ENCODE results near the gene PREX1. TPM values are rescaled to one million over a fixed set of nuclear protein-coding genes. Genes with fewer than 3 reads are reported as not detected.

The PREX1 gene
- total and polyA plus RNA-seq, 2 donors (not counting 1 experiment from before 2014, with no cell fraction given), result 1.0 to 3.1 TPM

- H3K27me3 ChIP-seq (ENCODE audit: control insufficient read depth, insufficient read depth, low read length), result no peaks in the 10 kb centered on the region
- no peaks in the 10 kb centered on the region for H4K20me1 ChIP-seq (ENCODE audit: control insufficient read depth, extremely low read depth, insufficient read depth, low read length)
- no peaks in the 10 kb centered on the region for H3K36me3 ChIP-seq (ENCODE audit: control insufficient read depth, insufficient read depth, low read length)
- H3K4me3 ChIP-seq (replicated peaks in 1 of 4; ENCODE audit: control extremely low read depth in 1 of 4, insufficient read depth in 1 of 4, low read depth in 3 of 4, low read length in 4 of 4), result no peak overlapping the region
- H3K9ac ChIP-seq (ENCODE audit: insufficient read depth, low read length), result no peak overlapping the region
- H2AFZ ChIP-seq (ENCODE audit: low read length), result no peak overlapping the region
- H3K4me2 ChIP-seq (ENCODE audit: extremely low read depth, insufficient read depth, low read length), result no peak overlapping the region
- no peaks in the 10 kb centered on the region for H3K4me1 ChIP-seq (ENCODE audit: control insufficient read depth, extremely low read depth, insufficient read depth, low read length)
- no peak overlapping the region for H3K27ac ChIP-seq (ENCODE audit: insufficient read depth, low read length)
- H3K9me3 ChIP-seq (ENCODE audit: control insufficient read depth, insufficient read depth, low read depth, low read length), result no peaks in the 10 kb centered on the region
- no peak for TF ChIP-seq CTCF (conservative IDR thresholded peaks at IDR 0.05 in 1 of 2, IDR thresholded peaks at IDR 0.05 in 1 of 2; ENCODE audit: low read depth in 1 of 2, low read length in 2 of 2)
- no peak for TF ChIP-seq EZH2 (IDR thresholded peaks at IDR 0.05; ENCODE audit: low read length, missing control alignments)
- peak in 1 of 2 donors; percentile 59 for DNase-seq (ENCODE audit: low read depth in 2 of 2)
- H3K79me2 ChIP-seq (ENCODE audit: control insufficient read depth, insufficient read depth, low read length), result no peaks in the 10 kb centered on the region
These were observed 121.6 kb downstream of the PREX1 start for GRCh38 chr20:48706116-48706656.

DNA sequence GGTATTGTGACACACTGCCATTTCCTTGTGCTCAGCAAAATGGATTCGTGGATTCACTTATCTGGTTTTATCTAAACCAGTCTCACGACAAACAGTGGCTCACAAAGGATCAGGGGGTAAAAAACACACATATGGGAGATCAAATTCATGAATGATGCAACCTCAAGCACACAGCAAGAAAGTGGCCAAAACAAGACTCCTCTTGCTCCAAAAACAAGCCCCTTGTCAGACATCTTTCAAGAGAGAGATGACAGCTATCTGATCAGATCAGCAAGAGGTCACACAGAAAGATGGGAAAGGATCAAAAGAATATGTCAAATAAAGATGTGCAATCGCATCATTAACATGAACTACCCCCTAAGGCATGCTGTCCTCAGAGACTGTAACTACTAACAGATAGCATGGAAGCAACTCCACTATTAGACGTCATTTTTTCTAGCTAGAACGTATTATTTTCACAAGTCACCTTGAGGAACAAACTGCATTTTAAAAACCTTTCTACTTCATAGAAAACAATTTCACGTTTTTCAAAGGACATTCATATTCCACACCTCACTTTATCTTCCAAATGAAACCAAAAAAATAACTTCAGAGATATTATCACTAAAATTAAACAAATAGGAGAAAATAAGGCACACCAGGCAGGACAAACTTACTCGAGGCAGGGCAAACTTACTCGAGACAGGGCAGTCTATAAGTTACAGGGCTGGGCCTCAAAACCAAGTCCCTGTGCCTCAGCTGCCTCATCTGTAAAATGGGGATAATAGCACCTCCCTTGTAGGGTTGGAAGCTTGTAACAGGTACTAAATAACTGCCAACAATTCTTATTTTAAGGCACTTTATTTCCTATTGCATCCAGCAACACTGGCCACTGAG is 122.3 kb downstream of the PREX1 start:
- Histone ChIP-seq H3K36me3 (ENCODE audit: control insufficient read depth, insufficient read depth, low read length) (no peaks in the 10 kb centered on the region), H3K4me1 (ENCODE audit: control insufficient read depth, extremely low read depth, insufficient read depth, low read length) (no peaks in the 10 kb centered on the region), H3K4me3 (replicated peaks in 1 of 4; ENCODE audit: control extremely low read depth in 1 of 4, insufficient read depth in 1 of 4, low read depth in 3 of 4, low read length in 4 of 4) (no peak overlapping the region), H3K9ac (ENCODE audit: insufficient read depth, low read length) (no peak overlapping the region), H2AFZ (ENCODE audit: low read length) (no peak overlapping the region), H3K79me2 (ENCODE audit: control insufficient read depth, insufficient read depth, low read length) (no peaks in the 10 kb centered on the region), H4K20me1 (ENCODE audit: control insufficient read depth, extremely low read depth, insufficient read depth, low read length) (no peaks in the 10 kb centered on the region), H3K4me2 (ENCODE audit: extremely low read depth, insufficient read depth, low read length) (no peak overlapping the region), H3K27ac (ENCODE audit: insufficient read depth, low read length) (no peak overlapping the region), H3K27me3 (ENCODE audit: control insufficient read depth, insufficient read depth, low read length) (no peaks in the 10 kb centered on the region), H3K9me3 (ENCODE audit: control insufficient read depth, insufficient read depth, low read depth, low read length) (no peaks in the 10 kb centered on the region)
- no peak for TF ChIP-seq CTCF (conservative IDR thresholded peaks at IDR 0.05 in 1 of 2, IDR thresholded peaks at IDR 0.05 in 1 of 2; ENCODE audit: low read depth in 1 of 2, low read length in 2 of 2)
- no peak for TF ChIP-seq EZH2 (IDR thresholded peaks at IDR 0.05; ENCODE audit: low read length, missing control alignments)
- DNase-seq (ENCODE audit: low read depth in 2 of 2), result peak in 1 of 2 donors; percentile 58

- no peaks in the 10 kb centered on the region for H3K4me1 ChIP-seq (ENCODE audit: control insufficient read depth, extremely low read depth, insufficient read depth, low read length)
- H3K27ac ChIP-seq (ENCODE audit: insufficient read depth, low read length), result no peak overlapping the region
- no peaks in the 10 kb centered on the region for H3K27me3 ChIP-seq (ENCODE audit: control insufficient read depth, insufficient read depth, low read length)
- H3K9me3 ChIP-seq (ENCODE audit: control insufficient read depth, insufficient read depth, low read depth, low read length), result no peaks in the 10 kb centered on the region
- no peak overlapping the region for H2AFZ ChIP-seq (ENCODE audit: low read length)
- peak overlapping the region; percentile 42 for H3K4me2 ChIP-seq (ENCODE audit: extremely low read depth, insufficient read depth, low read length)
- H3K9ac ChIP-seq (ENCODE audit: insufficient read depth, low read length), result no peak overlapping the region
- H4K20me1 ChIP-seq (ENCODE audit: control insufficient read depth, extremely low read depth, insufficient read depth, low read length), result no peaks in the 10 kb centered on the region
- TF ChIP-seq CTCF (conservative IDR thresholded peaks at IDR 0.05 in 1 of 2, IDR thresholded peaks at IDR 0.05 in 1 of 2; ENCODE audit: low read depth in 1 of 2, low read length in 2 of 2) (no peak), EZH2 (IDR thresholded peaks at IDR 0.05; ENCODE audit: low read length, missing control alignments) (no peak)
- H3K79me2 ChIP-seq (ENCODE audit: control insufficient read depth, insufficient read depth, low read length), result no peaks in the 10 kb centered on the region
- no peak for DNase-seq (ENCODE audit: low read depth in 2 of 2)
- no peak overlapping the region for H3K4me3 ChIP-seq (replicated peaks in 1 of 4; ENCODE audit: control extremely low read depth in 1 of 4, insufficient read depth in 1 of 4, low read depth in 3 of 4, low read length in 4 of 4)
- no peaks in the 10 kb centered on the region for H3K36me3 ChIP-seq (ENCODE audit: control insufficient read depth, insufficient read depth, low read length)
These were observed 123.0 kb downstream of the PREX1 start for GRCh38 chr20:48704761-48705160.

All from fibroblast of lung (primary cell).